ENCODE measurements around the gene MGME1. TPM values are rescaled to one million over a fixed set of nuclear protein-coding genes. Genes with fewer than 3 reads are reported as not detected.

MGME1 gene
- total RNA-seq, 1 donor from 2014 or later: 25.0 TPM

GRCh38 chr20:17999566-17999965 is 30.7 kb downstream of the MGME1 start:
- DNase-seq (ENCODE audit: low spot score in 2 of 2, unreplicated experiment in 2 of 2): no peak
- Mint-ChIP-seq H3K4me1 (peaks cover 7% of the 10 kb centered on the region), H3K36me3 (no peaks in the 10 kb centered on the region), H3K4me3 (no peak overlapping the region), H3K27ac (no peak overlapping the region), H3K9me3 (no peaks in the 10 kb centered on the region), H3K27me3 (ENCODE audit: low read depth) (no peaks in the 10 kb centered on the region)
- TF ChIP-seq CTCF (IDR thresholded peaks at IDR 0.05; ENCODE audit: unreplicated experiment): no peak

GRCh38 chr20:18001131-18001921 is 32.5 kb downstream of the MGME1 start:
- Mint-ChIP-seq H3K27ac (no peak overlapping the region), H3K27me3 (ENCODE audit: low read depth) (no peaks in the 10 kb centered on the region), H3K36me3 (no peaks in the 10 kb centered on the region), H3K9me3 (no peaks in the 10 kb centered on the region), H3K4me1 (peaks cover 13% of the 10 kb centered on the region), H3K4me3 (no peak overlapping the region)
- no peak for TF ChIP-seq CTCF (IDR thresholded peaks at IDR 0.05; ENCODE audit: unreplicated experiment)
- no peak for DNase-seq (ENCODE audit: low spot score in 2 of 2, unreplicated experiment in 2 of 2)

GRCh38 chr20:18003897-18004296 is 35.1 kb downstream of the MGME1 start:
- H3K4me3 Mint-ChIP-seq: no peak overlapping the region
- H3K4me1 Mint-ChIP-seq: peaks cover 21% of the 10 kb centered on the region
- no peak for DNase-seq (ENCODE audit: low spot score in 2 of 2, unreplicated experiment in 2 of 2)
- H3K27me3 Mint-ChIP-seq (ENCODE audit: low read depth): no peaks in the 10 kb centered on the region
- no peaks in the 10 kb centered on the region for H3K9me3 Mint-ChIP-seq
- no peaks in the 10 kb centered on the region for H3K36me3 Mint-ChIP-seq
- TF ChIP-seq CTCF (IDR thresholded peaks at IDR 0.05; ENCODE audit: unreplicated experiment): no peak
- H3K27ac Mint-ChIP-seq: no peak overlapping the region

GRCh38 chr20:18004384-18005031 is 35.7 kb downstream of the MGME1 start:
- Mint-ChIP-seq H3K27ac (no peak overlapping the region), H3K9me3 (no peaks in the 10 kb centered on the region), H3K36me3 (no peaks in the 10 kb centered on the region), H3K4me3 (no peak overlapping the region), H3K4me1 (peaks cover 21% of the 10 kb centered on the region), H3K27me3 (ENCODE audit: low read depth) (no peaks in the 10 kb centered on the region)
- no peak for DNase-seq (ENCODE audit: low spot score in 2 of 2, unreplicated experiment in 2 of 2)
- no peak for TF ChIP-seq CTCF (IDR thresholded peaks at IDR 0.05; ENCODE audit: unreplicated experiment)

- no peak for TF ChIP-seq CTCF (IDR thresholded peaks at IDR 0.05; ENCODE audit: unreplicated experiment)
- no peak for DNase-seq (ENCODE audit: low spot score in 2 of 2, unreplicated experiment in 2 of 2)
- Mint-ChIP-seq H3K9me3 (no peaks in the 10 kb centered on the region), H3K4me1 (peaks cover 21% of the 10 kb centered on the region), H3K36me3 (no peaks in the 10 kb centered on the region), H3K27me3 (ENCODE audit: low read depth) (no peaks in the 10 kb centered on the region), H3K4me3 (no peak overlapping the region), H3K27ac (no peak overlapping the region)
These were observed 36.6 kb downstream of the MGME1 start for GRCh38 chr20:18005170-18005989.

Data from mesothelial cell of epicardium (in vitro differentiated cells).